GM19025 (cell line): ENCODE measurements around the gene PEX10.

Experiments used
- ATAC-seq: cut with Tn5 transposase; IDR thresholded peaks from one replicate; pipeline ENCODE4 v1.9.1; 2021; ENCODE audit warnings: mild to moderate bottlenecking, low read depth, moderate library complexity; ENCODE audit not compliant: unreplicated experiment

PEX10 gene

GRCh38 chr1:2356401-2356800 is 56.0 kb downstream of the PEX10 start:
- ATAC-seq = no peak

DNA sequence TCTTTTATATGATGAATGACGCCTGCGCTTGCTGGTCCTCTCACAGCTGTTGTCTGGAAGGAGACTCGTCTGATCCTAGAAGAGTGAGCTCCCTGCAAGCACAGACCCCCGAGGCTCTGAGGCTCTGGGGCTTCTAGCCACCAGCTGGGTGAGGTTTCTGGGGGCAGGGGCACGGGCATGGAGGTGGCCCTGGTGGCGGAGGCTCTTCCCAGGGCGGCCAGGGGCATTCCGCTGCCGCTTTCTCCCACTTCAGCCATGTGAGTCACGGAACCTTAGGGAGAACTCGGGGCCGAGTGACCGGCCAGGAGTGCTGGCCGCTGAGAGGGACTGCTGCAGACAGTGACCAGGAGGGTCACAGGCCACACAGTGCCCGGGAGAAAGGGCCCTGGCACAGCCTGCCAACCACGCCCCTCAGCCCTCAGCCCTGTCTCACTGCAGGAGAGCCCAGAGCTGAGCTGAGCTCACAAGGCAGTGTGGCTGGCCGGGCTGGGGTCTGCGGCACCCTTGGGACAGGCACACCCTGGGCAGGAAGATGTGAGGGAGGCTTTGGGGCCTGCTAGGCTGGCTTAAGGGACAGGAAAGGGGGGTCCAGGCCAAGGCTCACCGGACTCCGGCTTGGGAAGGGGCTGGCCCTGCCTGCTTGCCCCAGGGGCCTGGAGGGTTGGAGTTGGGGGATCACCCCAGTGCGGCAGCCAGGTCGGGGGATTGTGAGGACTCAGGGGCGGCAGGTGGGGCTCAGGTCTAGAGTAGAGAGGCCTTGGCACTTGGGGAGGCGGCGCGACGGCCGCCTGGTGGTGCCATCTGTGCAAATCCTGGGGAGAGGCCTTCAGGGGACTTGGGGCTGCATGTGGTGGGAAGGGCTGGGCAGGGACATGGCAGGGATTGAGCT is 56.7 kb downstream of the PEX10 start:
- ATAC-seq = no peak

DNA sequence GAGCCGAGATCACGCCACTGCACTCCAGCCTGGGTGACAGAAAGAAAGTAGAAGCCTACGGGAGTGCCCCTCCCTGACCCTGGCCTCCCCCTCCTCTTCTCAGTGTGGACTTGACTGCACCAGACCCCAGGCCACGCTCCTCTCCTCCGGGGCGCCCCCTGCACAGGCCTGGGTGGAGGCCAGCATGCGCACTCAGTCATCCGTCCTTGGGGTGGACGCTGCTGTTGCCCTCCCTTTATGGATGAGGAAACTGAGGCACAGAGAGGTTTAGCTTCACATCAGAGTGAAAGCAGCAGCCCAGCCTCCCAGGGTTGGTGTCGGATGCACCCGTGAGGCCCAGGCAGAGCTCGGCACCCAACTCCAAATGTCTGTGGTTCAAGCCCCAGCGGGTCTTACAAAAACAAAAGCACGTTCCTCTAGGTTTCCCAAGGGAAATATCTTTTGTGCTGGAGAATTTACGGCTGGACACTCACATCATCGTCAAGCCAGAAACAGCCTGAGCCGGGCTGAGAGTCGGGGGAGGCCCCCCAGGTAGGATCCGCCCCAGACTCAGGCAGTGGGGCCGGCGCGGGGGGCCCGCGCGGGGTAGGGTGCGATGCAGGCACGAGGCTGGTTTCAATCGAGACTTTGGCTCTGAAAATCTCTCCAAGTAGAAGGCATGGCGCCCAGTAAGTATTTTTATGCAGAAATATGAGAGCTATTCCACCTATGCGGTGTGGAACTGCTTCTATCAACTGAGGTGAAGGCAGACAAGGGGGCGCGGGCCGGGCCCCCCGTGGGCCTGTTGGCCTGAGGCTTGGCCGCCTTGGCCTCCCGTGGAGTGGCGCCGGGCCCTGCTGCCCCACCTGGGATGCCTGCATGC is 57.6 kb downstream of the PEX10 start:
- no peak for ATAC-seq
